ENCODE results near the gene PPCDC. TPM values are rescaled to one million over a fixed set of nuclear protein-coding genes. Genes with fewer than 3 reads are reported as not detected.
A peak's percentile ranks its signal among the peaks of the same experiment; 100 is the strongest.

Gene PPCDC
- total RNA-seq, 1 donor from 2014 or later = 11.5 TPM

DNA sequence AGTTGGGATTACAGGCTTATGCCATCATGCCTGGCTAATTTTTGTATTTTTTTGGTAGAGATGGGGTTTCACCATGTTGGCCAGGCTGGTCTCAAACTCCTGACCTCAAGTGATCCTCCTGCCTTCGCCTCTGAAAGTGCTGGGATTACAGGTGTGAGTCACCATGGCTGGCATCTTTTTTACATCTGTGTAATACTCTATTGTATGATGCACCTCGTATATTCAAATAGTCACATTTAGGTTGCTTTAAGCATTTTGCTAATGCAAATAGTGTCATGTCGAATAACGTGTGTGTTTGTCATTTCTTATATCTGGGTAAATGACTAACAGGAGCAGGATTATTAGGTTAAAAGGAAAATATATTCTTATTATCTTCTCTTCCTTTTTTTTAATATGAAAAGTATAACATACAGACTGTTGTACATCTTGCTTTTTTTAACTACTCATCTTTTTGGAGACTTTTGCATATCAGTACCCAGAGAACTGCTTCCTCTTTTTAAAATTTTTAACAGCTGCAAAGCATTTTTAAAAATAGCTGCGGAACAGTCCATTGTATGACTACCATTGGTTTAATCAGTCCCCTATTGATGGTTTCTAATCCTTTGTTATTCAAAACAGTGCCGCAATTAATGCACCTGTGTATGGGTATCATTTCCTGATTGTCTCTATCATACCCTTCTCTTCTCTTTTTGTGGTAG, 14.6 kb upstream of the PPCDC start:
- no peak for DNase-seq (ENCODE audit: low spot score)

DNA sequence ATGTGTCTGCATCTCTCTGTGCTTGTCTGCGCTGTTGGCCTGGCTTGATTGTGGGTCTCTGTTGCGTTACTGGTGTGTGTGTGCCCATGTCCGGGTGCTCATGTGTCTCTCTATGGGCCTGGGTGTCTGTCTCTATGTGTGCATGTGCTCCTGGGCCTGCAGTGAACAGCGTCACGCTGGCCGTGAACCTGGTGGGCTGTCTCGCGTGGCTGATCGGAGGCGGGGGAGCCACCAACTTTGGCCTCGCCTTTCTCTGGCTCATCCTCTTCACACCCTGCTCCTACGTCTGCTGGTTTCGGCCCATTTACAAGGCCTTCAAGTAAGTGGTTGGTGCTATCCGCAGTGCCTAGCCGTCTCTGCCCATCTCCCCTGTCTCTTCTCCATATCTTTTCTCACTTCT, 7.0 kb upstream of the PPCDC start:
- no peak for DNase-seq (ENCODE audit: low spot score)

DNA sequence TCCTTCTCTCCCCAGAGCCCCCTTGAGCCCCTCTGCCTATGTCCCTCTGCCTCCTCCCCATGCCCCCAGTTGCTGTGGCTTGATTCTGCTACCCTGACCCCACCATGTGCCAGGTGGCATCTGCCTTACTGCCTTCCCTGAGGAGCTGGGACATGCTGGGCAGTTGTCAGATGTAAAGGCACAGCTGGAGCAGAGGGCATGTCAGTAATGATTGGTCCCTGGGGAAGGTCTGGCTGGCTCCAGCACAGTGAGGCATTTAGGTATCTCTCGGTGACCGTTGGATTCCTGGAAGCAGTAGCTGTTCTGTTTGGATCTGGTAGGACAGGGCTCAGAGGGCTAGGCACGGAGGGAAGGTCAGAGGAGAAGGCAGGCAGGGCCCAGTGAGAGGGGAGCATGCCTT, 3.5 kb upstream of the PPCDC start:
- no peak for DNase-seq (ENCODE audit: low spot score)

DNA sequence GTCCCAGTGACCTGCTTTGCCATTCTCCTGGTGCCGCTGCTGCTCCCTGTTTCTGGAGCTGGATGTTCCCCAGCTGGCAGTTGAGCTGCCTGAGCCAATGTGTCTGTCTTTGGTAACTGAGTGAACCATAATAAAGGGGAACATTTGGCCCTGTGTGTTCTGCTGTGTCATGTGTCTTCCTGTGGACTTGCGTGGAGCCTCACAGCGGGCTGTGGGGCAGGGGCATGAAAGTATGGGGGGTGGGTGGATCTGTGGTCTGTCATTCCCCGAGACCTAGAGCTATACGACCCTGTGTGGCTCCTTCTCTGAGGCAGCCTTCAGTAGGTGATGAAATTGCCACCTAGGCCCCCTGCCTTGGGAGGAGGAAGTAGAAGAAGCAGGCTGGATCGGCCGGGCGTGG, 2.0 kb upstream of the PPCDC start:
- no peak for DNase-seq (ENCODE audit: low spot score)

DNA sequence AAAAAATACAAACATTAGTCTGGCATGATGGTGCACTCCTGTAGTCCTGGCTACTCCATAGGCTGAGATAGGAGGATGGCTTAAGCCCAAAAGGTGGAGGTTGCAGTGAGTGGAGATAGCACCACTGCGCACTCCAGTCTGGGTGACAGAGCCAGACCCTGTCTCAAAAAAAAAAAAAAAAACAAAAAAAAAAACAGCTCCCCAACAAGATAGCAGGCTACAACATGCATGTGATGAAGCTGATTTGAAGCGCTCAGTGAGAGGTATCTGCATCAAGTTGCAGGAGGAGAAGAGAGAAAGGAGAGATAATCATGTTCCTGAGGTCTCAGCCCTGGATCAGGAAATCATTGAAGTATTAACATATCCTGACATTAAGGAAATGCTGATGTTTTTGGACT, 608 bp upstream of the PPCDC start:
- no peak for DNase-seq (ENCODE audit: low spot score)

DNA sequence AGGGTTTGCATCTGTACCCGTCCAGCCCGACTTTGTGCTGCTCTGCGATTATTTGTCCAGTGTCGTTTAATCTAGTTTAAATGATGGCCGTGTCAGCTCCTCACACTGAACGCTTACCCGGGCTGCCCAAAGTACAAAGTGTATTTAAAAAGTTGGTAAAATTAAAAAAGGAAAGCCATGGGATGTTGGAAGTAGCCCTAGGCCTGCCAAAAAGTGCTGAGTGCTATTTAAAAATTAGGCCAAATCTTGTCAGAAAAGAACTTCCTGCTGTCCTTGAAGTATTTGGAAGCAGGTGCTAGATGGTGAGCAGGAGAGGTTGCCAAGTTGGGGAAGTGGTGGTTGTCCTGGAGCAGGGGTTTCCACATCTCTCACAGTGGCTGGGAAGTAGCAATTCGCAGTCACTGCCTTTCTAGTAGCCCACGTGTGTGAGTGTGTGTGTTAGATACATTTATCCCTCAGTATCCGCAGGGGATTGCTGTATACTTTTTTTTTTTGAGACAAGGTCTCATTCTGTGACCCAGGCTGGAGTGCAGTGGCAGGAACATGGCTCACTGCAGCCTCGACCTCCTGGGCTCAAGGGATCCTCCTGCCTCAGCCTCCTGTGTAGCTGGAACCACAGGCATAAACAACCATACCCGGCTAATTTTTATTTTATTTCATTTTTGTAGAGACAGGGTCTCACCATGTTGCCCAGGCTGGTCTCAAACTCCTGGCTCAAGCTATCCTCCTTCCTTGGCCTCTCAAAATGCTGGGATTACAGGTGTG, 664 bp downstream of the PPCDC start:
- no peak for DNase-seq (ENCODE audit: low spot score)

DNA sequence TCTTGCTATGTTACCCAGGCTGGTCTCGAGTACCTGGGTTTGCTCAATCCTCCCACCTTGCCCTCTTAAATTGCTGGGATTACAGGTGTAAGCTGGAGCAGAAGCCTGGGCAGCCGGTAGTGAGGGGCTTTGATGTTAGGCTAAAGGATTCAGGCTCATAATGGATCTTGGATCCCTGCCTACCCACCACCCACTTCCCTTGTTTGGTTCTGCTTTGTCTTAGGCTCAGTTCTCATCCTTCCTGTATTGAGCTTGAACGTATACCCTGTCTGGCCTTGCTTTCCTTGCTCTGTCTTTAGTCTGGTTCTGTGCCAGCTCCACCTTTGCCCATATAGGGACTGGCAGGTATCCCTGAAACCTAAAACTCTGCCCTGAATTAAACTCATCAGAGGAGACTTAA, 1.7 kb downstream of the PPCDC start:
- no peak for DNase-seq (ENCODE audit: low spot score)

DNA sequence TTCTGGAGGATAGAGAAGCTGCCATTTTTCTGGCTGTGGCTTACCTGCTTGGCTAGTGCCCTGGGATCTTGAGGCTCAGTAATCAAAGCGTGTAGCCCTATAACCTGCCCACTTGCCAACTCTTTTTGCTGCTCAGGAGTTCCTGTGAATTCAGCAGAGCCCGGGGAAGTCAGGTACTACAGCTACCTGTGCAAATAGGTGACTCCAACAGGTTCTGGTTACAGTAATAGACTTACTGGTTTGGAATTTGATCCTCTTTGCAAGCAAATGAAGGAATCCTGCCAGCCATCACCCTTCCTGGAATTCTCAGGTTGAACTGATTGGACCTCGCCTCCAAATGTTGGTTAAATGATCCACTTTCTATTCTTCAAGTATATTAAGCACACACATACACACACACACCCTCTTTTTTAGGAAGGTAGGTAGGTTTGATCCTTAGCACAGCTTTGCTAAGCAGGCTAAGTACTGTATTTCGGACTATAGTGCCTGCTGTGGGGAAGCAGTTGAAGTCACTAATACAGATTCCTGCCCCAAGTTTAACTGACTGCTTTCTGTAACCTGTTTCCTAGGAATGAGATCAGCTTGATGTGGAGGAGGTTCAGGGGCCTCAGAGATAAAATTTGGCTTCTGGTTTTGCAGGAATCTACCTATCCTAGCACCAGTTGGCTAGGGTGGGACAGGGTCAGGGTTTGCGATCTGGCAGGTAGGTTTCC, 2.3 kb downstream of the PPCDC start:
- DNase-seq (ENCODE audit: low spot score) = no peak

DNA sequence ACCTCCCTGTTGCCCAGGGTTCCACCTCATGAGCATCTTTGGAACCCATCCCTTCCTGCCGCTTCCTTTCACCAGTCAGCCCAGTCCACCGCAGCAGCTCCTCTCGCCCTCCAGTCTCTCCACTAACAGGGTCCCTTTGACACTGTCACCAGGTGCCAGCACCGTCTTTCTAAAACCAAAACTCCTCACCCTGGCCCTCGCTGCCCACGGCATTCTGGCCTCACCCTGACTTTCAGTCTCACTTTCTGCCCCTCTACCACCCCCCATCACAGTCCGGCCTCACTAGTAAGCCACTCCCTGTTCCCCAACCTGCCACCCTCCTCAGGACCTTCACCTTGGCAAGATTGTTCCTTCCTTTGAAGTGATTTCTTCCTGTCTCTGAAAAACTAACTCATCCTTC, 4.2 kb downstream of the PPCDC start:
- DNase-seq (ENCODE audit: low spot score) = no peak

DNA sequence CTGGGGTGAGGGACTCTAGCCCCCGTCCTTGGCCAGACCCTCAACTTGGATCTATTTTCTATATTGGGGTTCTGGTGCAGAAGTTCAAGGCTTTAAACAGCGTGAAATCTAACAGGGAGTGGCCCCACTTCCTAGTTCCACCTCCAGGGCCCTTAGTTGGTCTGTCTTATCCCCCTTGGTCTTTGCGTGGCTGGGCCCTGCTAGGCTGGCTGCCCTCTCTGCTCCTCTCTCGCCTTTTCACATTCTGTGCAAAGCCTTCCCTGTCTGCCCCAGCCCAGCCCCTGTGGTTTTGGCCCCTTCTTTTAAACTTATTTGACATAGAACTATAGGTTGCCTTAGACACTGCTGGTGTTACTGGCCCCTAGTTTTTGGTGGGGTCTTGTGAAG, 5.6 kb downstream of the PPCDC start:
- no peak for DNase-seq (ENCODE audit: low spot score)

DNA sequence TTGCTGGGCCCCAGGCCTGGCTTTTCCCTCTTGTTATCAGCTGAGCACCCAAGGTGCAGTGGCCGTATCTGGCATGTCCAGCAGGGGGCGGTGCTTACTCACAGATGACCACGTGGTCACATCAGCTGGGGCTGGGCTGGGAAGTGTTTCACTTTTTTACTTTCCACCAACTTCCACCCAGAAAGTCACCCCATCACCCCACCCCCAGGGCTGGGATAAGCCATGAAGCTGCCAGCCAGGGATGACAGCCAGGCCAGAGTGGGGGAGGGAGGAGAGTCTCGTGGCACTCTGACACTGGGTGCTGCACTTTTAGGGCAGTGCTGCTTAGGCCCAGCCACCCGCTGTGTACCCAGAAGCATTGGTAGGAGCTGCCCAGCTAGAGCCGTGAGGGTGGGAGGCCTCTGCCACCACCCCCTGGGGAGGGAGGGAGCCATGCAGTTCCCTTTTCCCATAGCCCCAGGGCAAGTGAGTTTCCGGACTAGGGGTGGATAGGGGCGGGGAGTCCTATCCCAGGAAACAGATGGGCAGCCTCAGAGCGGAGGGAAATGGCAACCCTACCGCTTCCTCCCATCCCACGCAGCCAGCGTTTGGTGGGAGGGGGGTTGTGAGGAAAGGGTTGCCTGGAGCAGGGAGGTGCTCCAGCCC, 6.1 kb downstream of the PPCDC start:
- DNase-seq (ENCODE audit: low spot score) = peak; percentile 98

DNA sequence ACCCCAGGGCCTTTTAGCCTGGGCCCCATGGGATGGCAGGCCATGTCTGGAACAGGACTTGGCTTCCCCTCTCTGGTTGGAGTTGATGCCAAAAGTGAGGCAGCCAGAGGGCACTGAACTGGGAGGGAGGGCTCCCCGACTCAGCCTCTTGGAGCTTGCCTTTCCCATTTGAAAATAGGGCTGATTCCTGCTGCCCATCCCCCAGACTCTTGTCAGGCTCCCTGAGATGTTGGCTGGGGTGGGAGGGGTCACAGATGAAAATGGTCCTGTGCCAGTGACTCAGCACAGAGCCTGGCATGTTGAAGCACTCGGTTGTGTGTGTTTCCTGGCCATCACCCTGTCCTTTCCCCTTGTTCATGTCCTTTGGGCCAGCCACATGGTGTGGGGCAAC, 6.6 kb downstream of the PPCDC start:
- DNase-seq (ENCODE audit: low spot score) = no peak

DNA sequence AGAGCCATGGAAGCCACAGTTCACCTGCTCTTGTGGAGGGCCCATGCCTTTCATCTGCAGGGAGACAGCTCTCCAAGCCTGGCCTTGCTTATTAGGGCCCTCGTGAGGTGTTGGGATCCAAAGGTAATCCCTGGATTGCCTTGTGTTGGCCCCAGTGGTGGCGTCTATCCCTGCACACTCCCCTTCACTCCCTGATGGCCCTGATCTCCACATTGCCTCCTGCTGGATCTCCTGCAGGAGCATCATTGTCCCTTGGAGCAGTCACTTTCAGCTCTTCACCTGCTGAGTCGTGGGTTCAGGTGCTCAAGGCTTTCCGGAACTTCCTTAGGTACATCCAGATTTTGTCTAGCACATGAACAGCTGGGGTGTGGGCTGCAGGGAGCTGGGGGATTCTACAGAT, 7.0 kb downstream of the PPCDC start:
- DNase-seq (ENCODE audit: low spot score) = no peak

DNA sequence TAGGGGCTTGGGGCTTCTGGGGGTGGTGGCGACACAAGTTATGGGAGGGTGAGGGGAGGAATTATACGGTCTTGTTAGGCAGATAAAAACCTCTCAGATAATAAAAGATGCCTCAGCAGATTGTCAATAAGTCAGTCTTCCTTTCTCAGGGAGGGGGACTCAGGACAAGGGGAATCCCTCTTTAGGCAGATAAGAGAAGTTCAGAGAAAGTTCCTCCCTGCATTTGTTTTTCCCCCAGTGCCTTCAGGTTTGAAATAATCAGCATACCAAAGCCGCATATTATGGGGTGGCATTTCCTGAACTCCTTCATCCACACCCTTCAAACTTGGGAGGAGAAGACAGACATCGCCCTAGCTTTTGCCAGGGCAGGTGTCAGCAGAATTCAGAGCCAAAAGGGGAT, 8.5 kb downstream of the PPCDC start:
- DNase-seq (ENCODE audit: low spot score) = no peak

DNA sequence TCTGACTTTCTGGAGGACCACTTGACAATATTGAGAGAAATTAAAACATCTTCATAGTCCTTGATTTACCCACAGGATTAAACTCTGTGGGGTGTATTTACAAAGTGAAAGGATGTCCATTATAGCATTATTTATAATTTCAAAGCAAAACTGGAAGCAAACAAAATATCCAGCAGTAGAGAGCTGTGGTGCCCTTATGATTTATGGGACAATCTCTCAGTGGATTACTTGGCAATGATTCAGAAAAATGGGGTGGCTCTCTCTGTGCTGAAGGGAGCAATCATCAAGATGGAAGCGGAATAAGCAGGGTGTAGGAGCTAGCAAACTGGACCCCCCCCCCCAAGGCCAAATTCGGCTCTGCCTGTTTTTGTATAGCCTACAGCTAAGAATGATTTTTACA, 9.0 kb downstream of the PPCDC start:
- no peak for DNase-seq (ENCODE audit: low spot score)

DNA sequence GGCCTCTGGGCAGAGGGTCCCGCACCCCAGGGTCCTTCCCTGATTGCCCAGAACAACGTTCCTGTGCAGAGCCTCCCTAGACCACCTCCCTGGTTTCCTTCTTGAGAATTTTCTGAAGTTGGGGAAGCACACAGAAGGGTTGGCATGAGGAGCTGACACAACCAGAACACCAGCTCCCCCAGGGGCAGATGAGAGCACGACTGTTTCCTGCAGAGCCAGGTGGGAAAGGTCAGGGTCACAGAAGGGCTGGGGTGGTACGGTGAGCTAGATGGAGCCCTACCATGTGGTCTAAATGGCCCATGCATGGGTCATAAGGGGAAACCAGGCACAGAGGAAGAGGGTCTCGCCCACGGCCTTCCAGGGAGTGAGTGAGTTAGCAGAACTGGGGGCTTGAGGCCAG, 10.4 kb downstream of the PPCDC start:
- no peak for DNase-seq (ENCODE audit: low spot score)

DNA sequence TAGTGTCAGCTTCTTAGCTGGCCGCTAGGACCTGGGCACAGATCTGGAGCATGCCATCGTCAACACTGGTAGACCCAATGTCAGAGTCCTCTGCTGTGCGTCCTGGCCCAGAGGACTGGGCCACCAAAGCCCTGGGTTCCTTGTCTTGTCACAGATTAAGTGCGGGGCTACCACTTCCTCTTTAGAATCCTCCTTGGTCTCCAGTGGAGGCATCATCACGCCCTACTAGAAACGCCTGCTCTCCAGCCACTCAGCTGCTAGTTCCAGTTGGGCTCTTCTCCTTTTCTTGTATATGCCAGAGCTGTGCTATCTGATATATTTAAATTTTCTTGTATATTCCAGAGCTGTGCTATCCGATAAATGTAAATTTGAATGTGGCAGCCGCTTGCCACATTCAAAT, 11.2 kb downstream of the PPCDC start:
- DNase-seq (ENCODE audit: low spot score) = no peak

DNA sequence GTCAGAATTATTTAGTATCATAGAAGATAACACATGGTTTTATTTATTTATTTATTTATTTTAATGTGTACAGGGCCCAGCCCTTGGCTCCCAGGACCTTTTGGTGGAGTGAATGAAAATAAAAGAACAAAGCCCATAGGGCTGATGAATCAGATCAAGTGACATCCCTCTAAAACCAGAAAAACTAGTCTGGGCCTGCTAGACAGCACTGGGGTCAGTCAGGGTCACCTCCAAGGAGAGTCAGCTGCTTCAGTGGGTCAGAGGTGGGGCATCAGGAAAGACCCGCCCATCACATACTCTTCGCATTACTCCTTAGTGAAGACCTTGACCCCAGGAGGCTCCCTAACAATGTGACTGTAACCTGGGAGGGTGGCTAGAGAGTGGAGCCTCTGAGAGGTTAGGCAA, 12.8 kb downstream of the PPCDC start:
- DNase-seq (ENCODE audit: low spot score) = no peak

DNA sequence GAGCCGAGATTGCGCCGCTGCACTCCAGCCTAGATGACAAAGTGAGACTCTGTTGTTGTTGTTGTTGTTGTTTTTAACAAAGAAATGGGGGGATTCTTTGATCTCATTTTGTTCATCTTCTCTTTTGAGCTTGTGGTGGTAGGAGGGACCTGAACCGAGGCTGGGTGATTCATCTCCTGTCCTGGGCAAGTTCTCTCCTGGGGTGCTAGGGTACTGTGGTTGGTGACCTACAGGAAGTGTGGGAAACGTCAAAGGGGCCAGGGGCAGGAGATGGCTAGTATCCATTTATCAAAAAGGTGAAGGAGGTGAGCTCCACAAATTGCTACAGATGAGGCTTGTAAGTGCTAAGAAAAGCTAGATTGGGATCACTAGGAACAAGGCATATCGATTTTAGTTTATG, 14.3 kb downstream of the PPCDC start:
- no peak for DNase-seq (ENCODE audit: low spot score)

DNA sequence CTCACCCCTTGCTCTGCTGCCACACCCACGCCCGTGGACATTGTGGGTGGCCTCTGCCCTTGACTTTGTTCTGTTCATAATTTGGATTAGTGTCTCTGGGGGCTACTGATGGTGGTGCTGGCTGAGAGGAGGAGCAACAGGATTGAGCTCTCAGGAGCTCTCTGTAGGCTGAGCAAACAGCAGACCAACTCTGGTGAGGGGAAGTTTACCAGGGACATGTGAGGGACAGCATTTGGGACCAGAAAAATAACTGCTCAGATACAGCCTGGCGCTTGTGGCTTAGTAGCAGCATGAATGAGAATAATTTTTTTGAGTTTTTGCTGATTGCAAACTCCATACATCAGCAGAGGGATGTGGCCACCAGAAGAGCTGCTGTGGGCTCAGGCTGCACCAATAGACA, 14.8 kb downstream of the PPCDC start:
- no peak for DNase-seq (ENCODE audit: low spot score)

DNA sequence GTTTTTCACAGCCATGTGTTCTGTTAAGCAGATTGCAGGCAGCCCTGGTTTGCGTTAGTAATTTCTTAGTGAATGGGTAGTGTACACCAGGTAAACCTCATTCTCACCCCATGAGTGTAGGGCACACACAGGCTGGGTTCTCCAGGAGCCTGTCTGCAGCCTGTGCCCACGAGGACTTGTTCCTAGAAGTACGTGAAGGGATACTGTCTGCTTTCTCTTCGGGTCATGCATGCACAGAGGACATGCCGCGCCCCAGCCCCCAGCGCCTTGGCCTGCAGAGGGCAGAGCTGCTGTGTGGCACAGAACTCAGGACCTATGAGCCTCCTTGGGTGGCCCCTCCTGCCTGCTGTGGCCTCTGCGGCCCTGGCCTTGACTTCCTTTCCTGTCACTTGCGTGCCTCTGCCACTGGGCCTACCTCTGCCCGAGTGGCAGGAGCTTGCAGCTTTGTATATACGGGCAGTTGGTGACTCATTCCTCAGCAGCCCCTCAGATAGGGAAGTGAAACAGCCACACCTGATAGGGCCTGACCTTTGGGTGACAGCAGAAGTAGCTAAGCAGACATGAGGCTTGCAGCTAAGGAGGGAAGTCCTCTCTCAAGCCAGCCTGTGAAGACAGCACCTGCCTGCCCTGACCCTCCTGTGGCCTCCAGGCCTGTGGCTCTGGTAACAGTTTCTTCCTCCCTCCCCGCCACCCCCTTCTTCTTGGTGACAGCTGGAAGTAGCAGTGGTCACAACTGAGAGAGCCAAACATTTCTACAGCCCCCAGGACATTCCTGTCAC, 19.5 kb downstream of the PPCDC start:
- peak; percentile 94 for DNase-seq (ENCODE audit: low spot score)

All from mesenteric fat pad (tissue), 1 donor.